Peyer's patch (tissue), 4 donors: Measurements from ENCODE around the gene ODF2L. TPM values are rescaled to one million over a fixed set of nuclear protein-coding genes. Genes with fewer than 3 reads are reported as not detected.

Experiments used
- DNase-seq, 3 donors: peaks; one replicate each; pipeline ENCODE4 v3.0.0-alpha.2; 2017 to 2019
- H3K27ac ChIP-seq, 4 donors: fragments of 200-600 bp; sonication (generic); one replicate each; pipeline ENCODE4 v1.5.1; 2016 to 2019
- H3K27me3 ChIP-seq, 2 donors: fragments of 200-600 bp; sonication (generic); one replicate each; pipeline ENCODE4 v1.5.1; 2019
- H3K36me3 ChIP-seq, 3 donors: fragments of 200-600 bp; sonication (generic); one replicate each; pipeline ENCODE4 v1.5.1; 2016 to 2019
- H3K4me1 ChIP-seq, 4 donors: fragments of 200-600 bp; sonication (generic); one replicate each; pipeline ENCODE4 v1.5.1; 2016 to 2019
- H3K4me3 ChIP-seq, 4 donors: fragments of 200-600 bp; sonication (generic); 1 replicate in 3 of 4; 2 replicates in 1 of 4; pipeline ENCODE4 v1.5.1; 2016 to 2019; ENCODE audit warnings: mild to moderate bottlenecking in 1 of 4
- H3K9me3 ChIP-seq, 4 donors: fragments of 200-600 bp; sonication (generic); one replicate each; pipeline ENCODE4 v1.5.1; 2016 to 2019; ENCODE audit warnings: mild to moderate bottlenecking in 1 of 4
- POLR2A ChIP-seq, 2 donors: fragments of 450-650 bp; IDR thresholded peaks; one replicate each; pipeline ENCODE4 v1.5.1; 2017; ENCODE audit warnings: antibody characterized with exemption in 2 of 2, mild to moderate bottlenecking in 2 of 2, moderate library complexity in 2 of 2
- total RNA-seq, 4 donors: library from RNA; depleted of rRNA; stranded (reverse); fragments of >200 nt; gene quantifications; one replicate each; pipeline ENCODE4 v1.1.0, GENCODE V29; 2016
- TF ChIP-seq, protein P1 (sequence below), 6 experiments: fragments of 450-650 bp in 4 of 6; fragments of 200-600 bp in 2 of 6; sonication (generic) in 1 of 6; IDR thresholded peaks; one replicate each; pipeline ENCODE4 v1.5.1; 2017 to 2019; ENCODE audit warnings: antibody characterized with exemption in 6 of 6, mild to moderate bottlenecking in 3 of 6, moderate library complexity in 1 of 6

ODF2L gene
- total RNA-seq, 4 donors from 2014 or later, result 29.8 to 225 (median 46.5) TPM

DNA sequence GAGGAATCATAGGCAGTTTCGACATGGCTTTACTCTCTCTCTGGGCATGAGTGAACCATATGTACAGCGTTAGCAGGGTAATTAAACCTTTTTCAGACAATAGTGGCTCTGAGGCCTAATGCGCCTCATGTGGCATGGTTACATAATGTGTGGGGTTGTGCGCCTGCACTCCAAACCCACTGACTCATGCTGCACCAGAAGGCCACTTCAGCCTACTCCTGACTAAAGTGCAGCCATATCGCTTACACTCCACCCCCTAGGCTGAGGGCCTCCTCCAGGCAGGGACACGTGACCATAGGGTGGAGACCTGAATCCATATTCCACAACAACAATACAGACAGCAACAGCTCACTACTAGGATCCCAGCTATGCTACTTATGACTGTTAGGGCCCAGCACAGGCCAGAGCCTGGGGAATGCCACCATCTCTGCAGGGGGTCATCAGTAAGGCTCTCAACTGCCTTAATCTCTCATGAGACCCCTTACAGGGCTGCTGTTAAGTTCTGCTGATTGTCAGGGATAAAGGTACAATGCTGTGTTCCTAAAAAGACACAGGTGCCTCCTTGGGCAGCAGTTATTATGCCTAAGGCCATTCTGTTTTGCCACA lies 13.4 kb upstream of the ODF2L start:
- H3K27ac ChIP-seq, result no peak overlapping the region
- DNase-seq, result peak in 1 of 3 donors; percentile 62
- H3K36me3 ChIP-seq, result no peaks in the 10 kb centered on the region
- no peak for TF ChIP-seq POLR2A (IDR thresholded peaks at IDR 0.05)
- TF ChIP-seq, protein P1, sequence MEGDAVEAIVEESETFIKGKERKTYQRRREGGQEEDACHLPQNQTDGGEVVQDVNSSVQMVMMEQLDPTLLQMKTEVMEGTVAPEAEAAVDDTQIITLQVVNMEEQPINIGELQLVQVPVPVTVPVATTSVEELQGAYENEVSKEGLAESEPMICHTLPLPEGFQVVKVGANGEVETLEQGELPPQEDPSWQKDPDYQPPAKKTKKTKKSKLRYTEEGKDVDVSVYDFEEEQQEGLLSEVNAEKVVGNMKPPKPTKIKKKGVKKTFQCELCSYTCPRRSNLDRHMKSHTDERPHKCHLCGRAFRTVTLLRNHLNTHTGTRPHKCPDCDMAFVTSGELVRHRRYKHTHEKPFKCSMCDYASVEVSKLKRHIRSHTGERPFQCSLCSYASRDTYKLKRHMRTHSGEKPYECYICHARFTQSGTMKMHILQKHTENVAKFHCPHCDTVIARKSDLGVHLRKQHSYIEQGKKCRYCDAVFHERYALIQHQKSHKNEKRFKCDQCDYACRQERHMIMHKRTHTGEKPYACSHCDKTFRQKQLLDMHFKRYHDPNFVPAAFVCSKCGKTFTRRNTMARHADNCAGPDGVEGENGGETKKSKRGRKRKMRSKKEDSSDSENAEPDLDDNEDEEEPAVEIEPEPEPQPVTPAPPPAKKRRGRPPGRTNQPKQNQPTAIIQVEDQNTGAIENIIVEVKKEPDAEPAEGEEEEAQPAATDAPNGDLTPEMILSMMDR (IDR thresholded peaks at IDR 0.05), result no peak
- no peak overlapping the region for H3K4me3 ChIP-seq
- H3K9me3 ChIP-seq, result no peaks in the 10 kb centered on the region
- no peaks in the 10 kb centered on the region for H3K4me1 ChIP-seq
- H3K27me3 ChIP-seq, result no peaks in the 10 kb centered on the region

DNA sequence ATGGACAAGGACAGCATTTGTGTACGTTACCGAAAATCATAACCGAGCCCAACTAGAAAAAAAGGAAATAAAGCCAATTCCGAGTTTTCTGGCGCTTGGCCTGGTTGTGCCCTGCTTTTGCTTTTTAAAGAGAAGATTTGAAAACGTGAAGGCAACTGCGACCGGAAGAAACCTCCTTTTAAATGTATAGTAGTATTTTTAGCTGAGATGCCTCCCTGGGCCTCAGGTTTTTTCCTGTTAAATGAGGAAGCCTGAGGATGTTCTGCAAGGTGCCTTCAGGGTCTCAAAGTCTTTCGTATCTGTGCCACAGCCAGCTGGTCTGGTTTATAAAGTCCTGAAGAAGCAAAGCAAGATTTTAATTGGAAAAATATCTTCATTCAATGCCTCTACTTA lies 371 bp upstream of the ODF2L start:
- H3K9me3 ChIP-seq, result no peaks in the 10 kb centered on the region
- H3K27ac ChIP-seq, result peak overlapping the region; percentile 64 to 88 (median 79)
- peaks cover 0 to 7% (median 0%) of the 10 kb centered on the region in 4 donors for H3K4me1 ChIP-seq
- no peaks in the 10 kb centered on the region for H3K36me3 ChIP-seq
- no peaks in the 10 kb centered on the region for H3K27me3 ChIP-seq
- no peak for TF ChIP-seq POLR2A (IDR thresholded peaks at IDR 0.05)
- TF ChIP-seq, protein P1 (IDR thresholded peaks at IDR 0.05), result no peak
- H3K4me3 ChIP-seq, result peak overlapping the region; percentile 54 to 84 (median 74)
- DNase-seq, result peak in 1 of 3 donors; percentile 27

DNA sequence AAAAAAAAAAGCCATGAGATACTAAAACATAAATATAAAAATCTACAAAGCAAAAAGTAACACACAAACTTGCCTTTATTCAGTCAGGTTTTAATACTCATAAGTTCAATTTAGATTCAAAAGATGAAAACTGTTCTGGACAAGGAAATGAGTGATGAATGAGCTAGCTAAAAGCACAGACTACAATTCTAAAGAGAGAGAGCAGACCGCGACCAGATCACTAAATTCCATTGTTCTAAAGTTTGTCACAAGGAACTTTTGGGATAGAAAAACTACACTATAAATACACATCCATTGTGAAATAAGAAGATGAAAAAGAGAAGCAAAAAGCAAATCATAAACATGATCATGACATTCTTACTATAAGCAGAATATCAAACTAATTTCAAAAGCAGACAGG lies 1.7 kb downstream of the ODF2L start:
- no peaks in the 10 kb centered on the region for H3K36me3 ChIP-seq

DNA sequence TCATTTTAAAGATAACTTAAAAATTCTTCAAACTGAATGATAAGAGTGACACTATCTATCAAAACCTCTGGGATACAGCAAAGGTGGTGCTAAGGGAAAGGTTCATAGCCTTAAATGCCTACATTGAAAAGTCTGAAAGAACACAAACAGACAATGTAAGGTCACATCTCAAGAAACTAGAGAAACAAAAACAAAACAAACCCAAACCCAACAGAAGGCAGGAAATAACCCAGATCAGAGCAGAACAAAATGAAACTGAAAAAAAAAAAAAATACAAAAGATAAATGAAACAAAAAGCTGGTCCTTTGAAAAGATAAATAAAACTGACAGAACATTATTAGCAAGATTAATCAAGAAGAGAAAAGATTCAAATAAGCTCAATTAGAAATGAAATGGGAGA lies 6.8 kb downstream of the ODF2L start:
- peak overlapping the region; percentile 32 to 52 (median 42) for H3K27ac ChIP-seq
- TF ChIP-seq, protein P1 (IDR thresholded peaks at IDR 0.05), result no peak
- no peak for TF ChIP-seq POLR2A (IDR thresholded peaks at IDR 0.05)
- DNase-seq, result no peak

More for the DNA sequence above, 1.7 kb downstream of the ODF2L start:
- Histone ChIP-seq H3K4me1 (peaks cover 0 to 7% (median 0%) of the 10 kb centered on the region in 4 donors), H3K27me3 (no peaks in the 10 kb centered on the region), H3K4me3 (no peak overlapping the region), H3K9me3 (no peaks in the 10 kb centered on the region), H3K27ac (no peak overlapping the region)
- DNase-seq, result no peak
- TF ChIP-seq POLR2A (IDR thresholded peaks at IDR 0.05), result no peak
- TF ChIP-seq, protein P1 (IDR thresholded peaks at IDR 0.05), result no peak

DNA sequence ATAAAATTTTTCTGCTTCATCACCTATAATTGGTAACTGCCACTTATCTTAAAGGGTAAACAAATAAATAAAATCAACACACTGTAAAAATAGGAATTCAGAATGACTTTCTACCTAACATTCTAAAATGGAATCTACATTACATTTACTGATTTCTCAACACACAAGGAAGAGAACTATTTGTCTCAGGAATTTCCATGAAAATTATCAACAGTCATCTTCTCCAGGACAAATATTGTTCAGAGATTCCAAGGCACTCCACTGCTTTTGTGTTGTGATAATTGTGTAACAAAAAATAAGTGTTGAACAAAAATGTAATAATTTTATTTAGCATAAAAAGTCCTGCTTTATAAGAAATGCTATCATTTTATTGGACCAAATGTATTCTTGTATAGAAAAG lies 7.3 kb downstream of the ODF2L start:
- H3K4me3 ChIP-seq, result no peak overlapping the region
- no peaks in the 10 kb centered on the region for H3K9me3 ChIP-seq
- H3K27me3 ChIP-seq, result no peaks in the 10 kb centered on the region
- TF ChIP-seq POLR2A (IDR thresholded peaks at IDR 0.05), result no peak
- TF ChIP-seq, protein P1 (IDR thresholded peaks at IDR 0.05), result no peak
- H3K27ac ChIP-seq, result peak overlapping the region in 3 of 4 donors; percentile 29 to 43 (median 41)
- H3K36me3 ChIP-seq, result no peaks in the 10 kb centered on the region
- DNase-seq, result no peak
- peaks cover 0 to 8% (median 0%) of the 10 kb centered on the region in 4 donors for H3K4me1 ChIP-seq

More for the DNA sequence above, 6.8 kb downstream of the ODF2L start:
- peaks cover 0 to 8% (median 0%) of the 10 kb centered on the region in 4 donors for H3K4me1 ChIP-seq
- no peaks in the 10 kb centered on the region for H3K27me3 ChIP-seq
- no peak overlapping the region for H3K4me3 ChIP-seq
- no peaks in the 10 kb centered on the region for H3K9me3 ChIP-seq
- no peaks in the 10 kb centered on the region for H3K36me3 ChIP-seq
